Testis (tissue), 2 donors: ENCODE measurements around the gene PTDSS2.

Source experiments
- POLR2A ChIP-seq: fragments of 450-650 bp; IDR thresholded peaks from one replicate; pipeline ENCODE4 v1.6.1; 2017; ENCODE audit warnings: antibody characterized with exemption, mild to moderate bottlenecking, moderate library complexity
- TF ChIP-seq, protein P1 (sequence below), 3 experiments: fragments of 450-650 bp in 2 of 3; fragments of 200-600 bp in 1 of 3; sonication (generic) in 1 of 3; IDR thresholded peaks; one replicate each; pipeline ENCODE4 v1.5.1; 2016 to 2019; ENCODE audit warnings: antibody characterized with exemption in 3 of 3, mild to moderate bottlenecking in 2 of 3, moderate library complexity in 1 of 3

DNA sequence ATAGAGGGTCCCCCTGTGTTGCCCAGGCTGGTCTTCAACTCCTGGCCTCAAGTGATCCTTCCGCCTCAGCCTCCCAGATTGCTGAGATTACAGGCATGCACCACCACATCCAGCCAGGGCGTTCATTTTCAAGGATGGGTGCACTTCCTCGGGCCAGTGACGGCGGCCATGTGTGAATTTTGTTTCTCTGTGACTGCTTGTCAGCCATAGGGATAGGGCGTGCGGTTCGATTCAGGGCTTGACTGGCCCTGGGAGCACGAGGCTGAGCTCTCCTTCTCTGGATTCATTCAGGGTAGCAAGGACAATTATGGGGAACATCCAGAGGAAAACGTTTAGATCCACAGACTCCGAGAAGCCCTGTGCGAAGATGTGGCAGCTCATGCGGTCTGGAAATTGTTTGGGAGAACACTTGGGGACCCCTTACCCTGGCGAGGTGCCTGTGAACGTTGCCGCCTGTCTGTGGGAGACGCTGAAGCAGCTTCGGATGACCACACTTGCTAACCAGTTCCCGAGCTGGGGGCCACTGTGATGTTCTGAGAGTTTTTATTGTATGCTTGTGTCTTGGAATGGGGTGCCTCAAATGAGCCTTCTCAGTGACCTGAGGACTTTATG, 2.9 kb downstream of the PTDSS2 start:
- TF ChIP-seq, protein P1, sequence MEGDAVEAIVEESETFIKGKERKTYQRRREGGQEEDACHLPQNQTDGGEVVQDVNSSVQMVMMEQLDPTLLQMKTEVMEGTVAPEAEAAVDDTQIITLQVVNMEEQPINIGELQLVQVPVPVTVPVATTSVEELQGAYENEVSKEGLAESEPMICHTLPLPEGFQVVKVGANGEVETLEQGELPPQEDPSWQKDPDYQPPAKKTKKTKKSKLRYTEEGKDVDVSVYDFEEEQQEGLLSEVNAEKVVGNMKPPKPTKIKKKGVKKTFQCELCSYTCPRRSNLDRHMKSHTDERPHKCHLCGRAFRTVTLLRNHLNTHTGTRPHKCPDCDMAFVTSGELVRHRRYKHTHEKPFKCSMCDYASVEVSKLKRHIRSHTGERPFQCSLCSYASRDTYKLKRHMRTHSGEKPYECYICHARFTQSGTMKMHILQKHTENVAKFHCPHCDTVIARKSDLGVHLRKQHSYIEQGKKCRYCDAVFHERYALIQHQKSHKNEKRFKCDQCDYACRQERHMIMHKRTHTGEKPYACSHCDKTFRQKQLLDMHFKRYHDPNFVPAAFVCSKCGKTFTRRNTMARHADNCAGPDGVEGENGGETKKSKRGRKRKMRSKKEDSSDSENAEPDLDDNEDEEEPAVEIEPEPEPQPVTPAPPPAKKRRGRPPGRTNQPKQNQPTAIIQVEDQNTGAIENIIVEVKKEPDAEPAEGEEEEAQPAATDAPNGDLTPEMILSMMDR (IDR thresholded peaks at IDR 0.05) = no peak
- no peak for TF ChIP-seq POLR2A
